ENCODE measurements around the gene ALOX5.
"Not testable (repeated sequence)": the region's sequence is repeated elsewhere in the genome, so short reads cannot be mapped to it uniquely, and the experiment has no call there.

ALOX5 gene

DNA sequence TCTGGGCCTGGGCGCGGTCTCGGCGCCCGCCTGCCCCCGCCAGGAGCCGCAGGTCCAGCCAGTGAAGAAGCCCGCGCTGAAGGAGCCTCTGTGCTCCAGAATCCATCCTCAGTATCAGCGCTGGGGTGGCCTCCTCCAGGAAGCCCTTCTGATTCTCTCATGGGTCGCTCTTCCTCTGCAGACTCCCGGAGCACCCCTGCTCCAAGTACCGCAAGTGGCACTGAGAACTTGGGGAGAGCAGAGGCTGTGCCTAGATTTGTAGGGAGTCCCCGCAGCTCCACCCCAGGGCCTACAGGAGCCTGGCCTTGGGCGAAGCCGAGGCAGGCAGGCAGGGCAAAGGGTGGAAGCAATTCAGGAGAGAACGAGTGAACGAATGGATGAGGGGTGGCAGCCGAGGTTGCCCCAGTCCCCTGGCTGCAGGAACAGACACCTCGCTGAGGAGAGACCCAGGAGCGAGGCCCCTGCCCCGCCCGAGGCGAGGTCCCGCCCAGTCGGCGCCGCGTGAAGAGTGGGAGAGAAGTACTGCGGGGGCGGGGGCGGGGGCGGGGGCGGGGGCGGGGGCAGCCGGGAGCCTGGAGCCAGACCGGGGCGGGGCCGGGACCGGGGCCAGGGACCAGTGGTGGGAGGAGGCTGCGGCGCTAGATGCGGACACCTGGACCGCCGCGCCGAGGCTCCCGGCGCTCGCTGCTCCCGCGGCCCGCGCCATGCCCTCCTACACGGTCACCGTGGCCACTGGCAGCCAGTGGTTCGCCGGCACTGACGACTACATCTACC, at the start of gene ALOX5:
ALOX5 (plus strand) TSS at position 641 of the 774 bp plus-strand sequence; CDS start at position 705, 64 bp downstream.
- DNase-seq, result no peak

- no peak for DNase-seq
These were observed 48.9 kb upstream of the ALOX5 start for GRCh38 chr10:45325116-45325515.

GRCh38 chr10:45326864-45327263, 47.2 kb upstream of the ALOX5 start:
- not testable (repeated sequence) for DNase-seq

GRCh38 chr10:45331824-45332223, 42.2 kb upstream of the ALOX5 start:
- DNase-seq, result not testable (repeated sequence)

- no peak for DNase-seq
These were observed 34.1 kb upstream of the ALOX5 start for GRCh38 chr10:45339894-45340293.

DNA sequence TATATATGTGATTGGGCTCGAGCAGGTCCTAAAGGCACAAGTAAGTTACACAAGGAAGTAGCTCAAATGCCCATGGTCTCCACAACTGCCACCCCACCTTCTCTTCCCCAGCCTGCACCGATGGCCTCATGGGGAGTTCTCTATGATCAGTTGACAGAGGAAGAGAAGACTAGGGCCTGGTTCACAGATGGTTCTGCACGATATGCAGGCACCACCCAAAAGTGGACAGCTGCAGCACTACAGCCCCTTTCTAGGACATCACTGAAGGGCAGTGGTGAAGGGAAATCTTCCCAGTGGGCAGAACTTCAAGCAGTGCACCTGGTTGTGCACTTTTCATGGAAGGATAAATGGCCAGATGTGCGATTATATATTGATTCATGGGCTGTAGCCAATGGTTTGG, 33.6 kb upstream of the ALOX5 start:
- DNase-seq, result not testable (repeated sequence)

DNA sequence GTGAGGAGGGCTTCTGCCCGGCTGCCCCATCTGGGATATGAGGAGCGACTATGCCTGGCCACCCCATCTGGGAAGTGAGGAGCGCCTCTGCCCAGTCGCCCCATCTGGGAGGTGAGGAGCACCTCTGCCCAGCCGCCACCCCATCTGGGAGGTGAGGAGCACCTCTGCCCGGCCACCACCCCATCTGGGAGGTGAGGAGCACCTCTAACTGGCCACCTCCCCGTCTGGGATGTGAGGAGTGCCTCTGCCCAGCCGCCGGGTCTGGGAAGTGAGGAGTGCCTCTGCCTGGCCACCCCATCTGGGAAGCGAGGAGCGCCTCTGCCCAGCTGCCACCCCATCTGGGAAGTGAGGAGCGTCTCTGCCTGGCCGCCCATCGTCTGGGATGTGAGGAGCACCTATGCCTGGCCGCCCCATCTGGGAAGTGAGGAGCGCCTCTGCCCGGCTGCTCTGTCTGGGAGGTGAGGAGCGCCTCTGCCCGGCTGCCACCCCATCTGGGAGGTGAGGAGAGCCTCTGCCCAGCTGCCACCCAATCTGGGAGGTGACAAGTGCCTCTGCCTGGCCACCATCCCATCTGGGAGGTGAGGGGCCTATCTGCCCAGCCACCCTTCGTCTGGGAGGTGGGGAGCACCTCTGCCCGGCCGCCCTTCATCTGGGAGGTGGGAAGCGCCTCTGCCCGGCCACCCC, 27.2 kb upstream of the ALOX5 start:
- not testable (repeated sequence) for DNase-seq

DNA sequence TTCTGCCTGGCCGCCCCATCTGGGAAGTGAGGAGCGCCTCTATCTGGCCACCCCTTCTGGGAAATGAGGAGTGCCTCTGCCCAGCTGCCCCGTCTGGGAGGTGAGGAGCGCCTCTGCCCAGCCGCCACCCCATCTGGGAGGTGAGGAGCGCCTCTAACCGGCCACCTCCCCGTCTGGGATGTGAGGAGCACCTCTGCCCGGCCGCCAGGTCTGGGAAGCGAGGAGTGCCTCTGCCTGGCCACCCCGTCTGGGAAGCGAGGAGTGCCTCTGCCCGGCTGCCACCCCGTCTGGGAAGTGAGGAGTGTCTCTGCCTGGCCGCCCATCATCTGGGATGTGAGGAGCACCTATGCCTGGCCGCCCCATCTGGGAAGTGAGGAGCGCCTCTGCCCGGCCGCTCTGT, 26.6 kb upstream of the ALOX5 start:
- not testable (repeated sequence) for DNase-seq

- not testable (repeated sequence) for DNase-seq
These were observed 25.7 kb upstream of the ALOX5 start for GRCh38 chr10:45348196-45348765.

DNA sequence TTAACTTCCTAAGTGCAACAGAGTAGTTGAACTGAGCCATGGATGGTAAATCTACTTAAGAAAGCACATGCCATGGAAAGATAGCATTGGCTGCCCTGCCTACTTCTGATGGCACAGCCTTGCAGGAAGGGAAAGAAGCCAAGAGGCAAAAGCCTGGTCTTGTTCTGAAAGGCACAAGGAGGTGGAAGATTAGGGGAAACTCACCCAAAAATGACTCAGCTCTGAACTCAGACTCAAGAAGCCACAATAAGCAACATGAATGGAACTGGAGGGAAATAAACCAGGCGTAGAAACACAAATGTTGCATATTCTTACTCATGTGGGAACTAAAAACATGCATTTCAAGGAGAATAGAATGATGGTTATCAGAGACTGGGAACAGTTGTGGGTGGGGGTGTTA, 20.8 kb upstream of the ALOX5 start:
- no peak for DNase-seq

DNA sequence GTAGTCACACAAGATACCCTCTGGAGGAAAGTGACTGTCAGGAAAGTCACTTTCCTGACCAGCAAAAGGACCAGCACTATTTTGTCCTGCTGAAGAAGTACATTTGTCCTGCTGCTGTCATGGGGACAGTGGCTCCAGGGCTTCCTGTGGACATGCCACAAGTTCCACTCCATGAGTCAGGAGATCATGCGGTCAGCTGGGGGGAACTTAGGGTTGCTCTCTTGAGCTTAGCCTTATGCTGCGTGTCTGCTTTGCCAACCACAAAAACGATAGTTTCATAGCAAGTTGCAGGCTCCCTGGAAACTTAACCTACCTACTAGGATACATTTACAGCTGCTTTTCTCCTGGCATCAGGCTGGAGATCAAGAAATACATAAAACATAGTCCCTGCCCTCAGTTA, 19.8 kb upstream of the ALOX5 start:
- DNase-seq, result peak; percentile 55

DNA sequence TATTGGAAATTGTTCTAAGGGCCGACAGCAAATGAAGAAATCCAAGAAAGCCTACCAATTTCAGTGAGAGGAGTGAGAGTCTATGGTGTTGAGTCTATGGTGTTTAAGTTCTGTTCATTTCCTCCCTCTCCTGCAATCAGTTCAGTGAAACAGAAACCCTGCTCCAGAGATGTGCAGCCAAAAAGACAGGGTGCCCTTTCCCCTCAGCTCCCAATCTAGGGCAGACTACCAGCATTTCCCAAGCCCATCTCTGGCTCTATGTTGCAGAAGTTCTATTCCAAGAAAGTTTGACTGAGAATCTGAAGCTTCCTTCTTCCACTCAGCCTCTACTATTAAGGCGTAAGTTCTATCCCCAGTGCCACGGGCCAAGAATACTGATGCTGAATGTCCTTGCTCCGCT, 18.5 kb upstream of the ALOX5 start:
- DNase-seq, result no peak

DNA sequence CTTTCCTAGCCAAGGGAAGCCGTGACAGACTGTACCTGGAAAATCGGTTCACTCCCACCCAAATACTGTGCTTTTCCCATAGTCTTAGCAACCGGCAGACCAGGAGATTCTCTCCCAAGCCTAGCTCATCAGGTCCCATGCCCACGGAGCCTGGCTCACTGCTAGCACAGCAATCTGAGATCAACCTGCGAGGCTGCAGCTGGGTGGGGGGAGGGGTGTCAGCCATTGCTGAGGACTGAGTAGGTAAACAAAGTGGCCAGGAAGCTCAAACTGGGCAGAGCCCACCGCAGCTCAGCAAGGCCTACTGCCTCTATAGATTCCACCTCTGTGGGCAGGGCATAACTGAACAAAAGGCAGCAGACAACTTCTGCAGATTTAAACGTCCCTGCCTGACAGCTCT, 15.1 kb upstream of the ALOX5 start:
- DNase-seq, result not testable (repeated sequence)

DNA sequence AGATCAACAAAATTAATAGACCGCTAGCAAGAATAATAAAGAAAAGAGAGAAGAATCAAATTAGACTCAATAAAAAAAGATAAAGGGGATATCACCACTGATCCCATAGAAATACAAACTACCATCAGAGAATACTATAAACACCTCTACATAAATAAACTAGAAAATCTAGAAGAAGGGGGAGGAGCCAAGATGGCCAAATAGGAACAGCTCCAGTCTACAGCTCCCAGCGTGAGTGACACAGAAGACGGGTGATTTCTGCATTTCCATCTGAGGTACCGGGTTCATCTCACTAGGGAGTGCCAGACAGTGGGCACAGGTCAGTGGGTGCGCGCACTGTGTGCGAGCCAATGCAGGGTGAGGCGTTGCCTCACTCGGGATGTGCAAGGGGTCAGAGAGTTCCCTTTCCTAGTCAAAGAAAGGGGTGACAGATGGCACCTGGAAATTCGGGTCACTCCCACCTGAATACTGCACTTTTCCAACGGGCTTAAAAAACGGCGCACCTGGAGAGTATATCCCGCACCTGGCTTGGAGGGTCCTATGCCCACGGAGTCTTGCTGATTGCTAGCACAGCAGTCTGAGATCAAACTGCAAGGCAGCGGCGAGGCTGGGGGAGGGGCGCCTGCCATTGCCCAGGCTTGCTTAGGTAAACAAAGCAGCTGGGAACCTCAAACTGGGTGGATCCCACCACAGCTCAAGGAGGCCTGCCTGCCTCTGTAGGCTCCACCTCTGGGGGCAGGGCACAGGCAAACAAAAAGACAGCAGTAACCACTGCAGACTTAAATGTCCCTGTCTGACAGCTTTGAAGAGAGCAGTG, 11.8 kb upstream of the ALOX5 start:
- not testable (repeated sequence) for DNase-seq

GRCh38 chr10:45367643-45368042, 6.4 kb upstream of the ALOX5 start:
- DNase-seq, result not testable (repeated sequence)

GRCh38 chr10:45368181-45368580, 5.8 kb upstream of the ALOX5 start:
- DNase-seq, result no peak

DNA sequence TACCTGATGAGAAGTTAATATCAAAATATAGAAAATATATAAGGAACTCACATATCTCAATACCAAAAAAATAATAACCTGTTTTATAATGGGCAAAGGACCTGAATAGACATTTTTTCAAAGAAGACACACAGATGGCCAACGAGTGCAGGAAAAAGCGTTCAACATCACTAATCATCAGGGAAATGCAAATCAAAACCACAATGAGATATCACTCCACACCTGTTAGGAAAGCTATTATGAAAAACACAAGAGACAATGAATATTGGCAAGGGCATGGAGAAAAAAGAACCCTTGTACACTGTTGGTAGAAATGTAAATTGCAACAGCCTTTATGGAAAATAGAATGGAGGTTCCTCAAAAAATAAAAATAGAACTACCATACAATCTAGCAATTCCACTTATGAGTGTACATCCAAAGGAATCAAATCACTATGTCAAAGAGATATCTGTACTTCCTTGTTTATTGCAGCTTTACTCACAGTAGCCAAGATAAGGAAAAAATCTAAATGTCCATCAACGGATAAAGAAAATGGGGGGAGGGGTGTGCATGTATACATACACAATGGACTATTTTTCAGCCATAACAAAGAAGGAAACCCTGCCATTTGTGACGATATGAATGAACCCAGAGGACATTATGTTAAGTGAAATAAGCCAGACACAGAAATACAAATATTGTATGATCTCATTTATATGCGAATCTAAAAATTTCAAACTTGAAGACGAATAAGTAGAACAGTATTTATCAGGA, 3.6 kb upstream of the ALOX5 start:
- no peak for DNase-seq

GRCh38 chr10:45371560-45371959, 2.5 kb upstream of the ALOX5 start:
- DNase-seq, result no peak

DNA sequence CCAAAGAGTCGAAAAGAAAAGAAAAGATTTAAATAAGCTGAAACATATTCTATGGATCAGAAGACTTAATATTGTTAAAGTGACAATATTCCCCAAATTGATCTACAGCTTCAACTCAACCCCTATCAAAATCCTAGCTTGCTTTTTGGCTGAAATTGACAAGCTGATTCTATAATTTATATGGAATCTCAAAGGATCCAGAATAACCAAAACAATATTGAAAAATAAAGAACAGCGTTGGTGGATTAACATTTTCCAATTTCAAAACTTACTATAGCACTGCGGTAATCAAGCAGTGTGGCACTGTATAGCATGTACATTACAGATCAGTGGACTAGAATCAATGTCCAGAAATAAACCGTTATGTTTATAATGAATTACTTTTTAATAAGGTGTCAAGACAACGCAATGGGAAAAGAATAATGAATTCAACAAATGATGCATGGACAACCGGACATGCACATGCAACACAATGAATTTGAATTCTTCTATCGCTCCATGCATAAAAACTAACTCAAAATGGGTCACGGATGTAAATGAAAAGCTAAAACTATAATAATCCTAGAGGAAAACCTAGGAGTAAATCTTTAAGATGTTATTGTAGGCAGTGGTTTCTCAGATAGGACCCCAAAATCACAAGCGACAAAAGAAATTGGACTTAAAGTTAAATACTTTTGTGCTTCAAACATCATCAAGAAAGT, 1.6 kb upstream of the ALOX5 start:
- no peak for DNase-seq

GRCh38 chr10:45373003-45373575, 927 bp upstream of the ALOX5 start:
- no peak for DNase-seq

- DNase-seq, result no peak
These were observed 485 bp downstream of the ALOX5 start for GRCh38 chr10:45374350-45375052.

Measured in GF-D8 (cell line).